Lower leg skin (tissue), 4 donors: ENCODE data around the gene SMTN. TPM values are rescaled to one million over a fixed set of nuclear protein-coding genes. Genes with fewer than 3 reads are reported as not detected.

Source experiments
- DNase-seq, 2 donors: peaks; one replicate each; pipeline ENCODE4 v3.0.0-alpha.2; 2019; ENCODE audit warnings: low spot score in 2 of 2
- H3K4me3 ChIP-seq: fragments of 200-600 bp; sonication (generic); 2 replicates; pipeline ENCODE4 v1.5.1; 2017; ENCODE audit warnings: mild to moderate bottlenecking, low read depth; ENCODE audit not compliant: poor library complexity, severe bottlenecking
- POLR2A ChIP-seq, 2 donors: fragments of 450-650 bp; IDR thresholded peaks; one replicate each; pipeline ENCODE4 v1.6.1; 2016 to 2017; ENCODE audit warnings: antibody characterized with exemption in 2 of 2, mild to moderate bottlenecking in 1 of 2, moderate library complexity in 1 of 2
- WGBS, 2 donors: methylation state at CpG; one replicate each; pipeline ENCODE4 v1.1.5; 2018; 5-methylcytosine and 5-hydroxymethylcytosine counted together
- intact Hi-C: fragments of 100-400 bp; cut with DNase I; formaldehyde crosslinking; loops from one replicate; pipeline ENCODE4 v1.15.0; 2023; ENCODE audit warnings: low total_unique reads
- total RNA-seq, 4 donors: library from RNA; depleted of rRNA; stranded (reverse); fragments of >200 nt; gene quantifications; one replicate each; pipeline ENCODE4 v1.1.0, GENCODE V29; 2016
- TF ChIP-seq, protein P1 (sequence below), 3 donors: fragments of 450-650 bp; IDR thresholded peaks; one replicate each; pipeline ENCODE4 v1.5.1; 2016; ENCODE audit warnings: antibody characterized with exemption in 3 of 3, mild to moderate bottlenecking in 3 of 3, moderate library complexity in 2 of 3

The SMTN gene
- total RNA-seq, 4 donors from 2014 or later = 46.1 to 86.1 (median 62.3) TPM

DNA sequence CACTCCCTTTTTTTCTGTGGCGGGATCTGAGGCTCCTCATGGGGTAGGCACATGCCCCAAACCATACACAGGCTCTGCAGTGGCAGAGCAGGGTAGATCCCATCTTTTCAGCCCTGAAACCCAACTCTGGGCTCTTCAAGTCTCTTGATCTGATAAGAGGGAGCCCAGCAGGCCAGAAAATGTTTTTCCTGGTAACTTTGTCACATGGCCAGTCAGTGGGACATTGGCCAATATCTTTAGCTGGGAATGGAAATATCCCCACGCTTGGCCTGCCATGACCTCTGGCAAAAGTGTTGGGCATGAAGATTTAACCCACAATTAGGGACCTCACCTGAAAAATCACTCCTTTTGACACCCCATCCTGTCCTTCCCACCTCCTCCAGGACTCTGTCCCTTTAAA, 49.8 kb downstream of the SMTN start:
- no peak for DNase-seq
- 79 to 91% methylated on average over 2 of the region's 2 CpGs for WGBS, 2 donors
- no peak overlapping the region for H3K4me3 ChIP-seq
- no peak for TF ChIP-seq POLR2A (IDR thresholded peaks at IDR 0.05)
- TF ChIP-seq, protein P1, sequence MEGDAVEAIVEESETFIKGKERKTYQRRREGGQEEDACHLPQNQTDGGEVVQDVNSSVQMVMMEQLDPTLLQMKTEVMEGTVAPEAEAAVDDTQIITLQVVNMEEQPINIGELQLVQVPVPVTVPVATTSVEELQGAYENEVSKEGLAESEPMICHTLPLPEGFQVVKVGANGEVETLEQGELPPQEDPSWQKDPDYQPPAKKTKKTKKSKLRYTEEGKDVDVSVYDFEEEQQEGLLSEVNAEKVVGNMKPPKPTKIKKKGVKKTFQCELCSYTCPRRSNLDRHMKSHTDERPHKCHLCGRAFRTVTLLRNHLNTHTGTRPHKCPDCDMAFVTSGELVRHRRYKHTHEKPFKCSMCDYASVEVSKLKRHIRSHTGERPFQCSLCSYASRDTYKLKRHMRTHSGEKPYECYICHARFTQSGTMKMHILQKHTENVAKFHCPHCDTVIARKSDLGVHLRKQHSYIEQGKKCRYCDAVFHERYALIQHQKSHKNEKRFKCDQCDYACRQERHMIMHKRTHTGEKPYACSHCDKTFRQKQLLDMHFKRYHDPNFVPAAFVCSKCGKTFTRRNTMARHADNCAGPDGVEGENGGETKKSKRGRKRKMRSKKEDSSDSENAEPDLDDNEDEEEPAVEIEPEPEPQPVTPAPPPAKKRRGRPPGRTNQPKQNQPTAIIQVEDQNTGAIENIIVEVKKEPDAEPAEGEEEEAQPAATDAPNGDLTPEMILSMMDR (IDR thresholded peaks at IDR 0.05) = no peak
- intact Hi-C loops = no loop called here

DNA sequence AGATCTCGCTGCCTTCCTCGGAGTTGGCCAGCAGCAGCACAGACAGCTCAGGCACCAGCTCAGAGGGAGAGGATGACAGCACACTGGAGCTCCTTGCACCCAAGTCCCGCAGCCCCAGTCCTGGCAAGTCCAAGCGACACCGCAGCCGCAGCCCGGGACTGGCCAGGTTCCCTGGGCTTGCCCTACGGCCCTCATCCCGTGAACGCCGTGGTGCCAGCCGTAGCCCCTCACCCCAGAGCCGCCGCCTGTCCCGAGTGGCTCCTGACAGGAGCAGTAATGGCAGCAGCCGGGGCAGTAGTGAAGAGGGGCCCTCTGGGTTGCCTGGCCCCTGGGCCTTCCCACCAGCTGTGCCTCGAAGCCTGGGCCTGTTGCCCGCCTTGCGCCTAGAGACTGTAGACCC, 52.8 kb downstream of the SMTN start:
- intact Hi-C loops = no loop called here

DNA sequence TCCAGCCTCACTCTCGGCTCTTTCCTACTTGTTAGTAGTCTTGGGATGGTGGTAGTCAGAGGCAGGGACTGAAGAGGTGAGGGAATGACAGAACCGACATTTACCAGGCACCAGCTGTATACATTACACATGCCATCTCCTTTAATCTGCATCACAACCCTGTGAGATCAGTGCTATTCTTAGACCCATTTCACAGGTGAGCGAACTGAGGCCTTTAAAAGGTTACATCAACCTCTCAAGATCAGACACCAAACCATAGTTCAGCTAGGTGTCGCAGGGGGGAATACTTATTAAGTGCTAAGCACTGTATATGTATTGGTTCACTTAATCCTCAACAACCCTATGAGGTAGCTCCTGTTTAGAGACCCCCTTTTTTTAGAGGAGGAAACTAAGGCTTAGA, 53.6 kb downstream of the SMTN start:
- 75 to 85% methylated on average over 4 of the region's 4 CpGs for WGBS, 2 donors
- DNase-seq = no peak
- H3K4me3 ChIP-seq = no peak overlapping the region
- TF ChIP-seq, protein P1 (IDR thresholded peaks at IDR 0.05) = no peak
- TF ChIP-seq POLR2A (IDR thresholded peaks at IDR 0.05) = no peak
- intact Hi-C loops = no loop called here

More for the DNA sequence above, 52.8 kb downstream of the SMTN start:
- no peak overlapping the region for H3K4me3 ChIP-seq
- TF ChIP-seq, protein P1 (IDR thresholded peaks at IDR 0.05) = no peak
- TF ChIP-seq POLR2A (IDR thresholded peaks at IDR 0.05) = no peak
- no peak for DNase-seq
- 91 to 92% methylated on average over 13 to 16 of the region's 19 CpGs for WGBS, 2 donors

DNA sequence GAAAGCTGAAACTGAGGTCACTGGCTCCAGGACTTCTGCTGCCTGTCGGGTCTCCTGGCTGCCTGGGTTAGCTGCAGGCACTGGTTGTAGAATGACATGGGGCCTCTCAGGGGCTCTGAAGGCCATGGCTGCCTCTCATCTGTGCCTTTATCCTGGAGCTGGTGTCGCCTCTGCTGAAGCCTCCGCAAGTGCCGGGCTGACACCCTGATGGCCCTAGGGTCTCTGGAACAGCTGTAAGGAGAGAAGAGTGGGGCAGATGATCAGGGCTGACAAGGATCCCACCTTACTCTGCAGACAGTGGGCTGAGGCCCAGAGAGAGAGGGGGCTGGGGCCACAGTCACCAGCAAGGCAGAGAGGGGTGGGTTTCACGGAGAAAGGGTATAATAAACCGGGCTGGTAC, 54.6 kb downstream of the SMTN start:
- TF ChIP-seq, protein P1 (IDR thresholded peaks at IDR 0.05) = no peak
- no peak for TF ChIP-seq POLR2A (IDR thresholded peaks at IDR 0.05)
- intact Hi-C loops = no loop called here
- 92 to 93% methylated on average over 5 to 6 of the region's 6 CpGs for WGBS, 2 donors
- no peak overlapping the region for H3K4me3 ChIP-seq
- no peak for DNase-seq

DNA sequence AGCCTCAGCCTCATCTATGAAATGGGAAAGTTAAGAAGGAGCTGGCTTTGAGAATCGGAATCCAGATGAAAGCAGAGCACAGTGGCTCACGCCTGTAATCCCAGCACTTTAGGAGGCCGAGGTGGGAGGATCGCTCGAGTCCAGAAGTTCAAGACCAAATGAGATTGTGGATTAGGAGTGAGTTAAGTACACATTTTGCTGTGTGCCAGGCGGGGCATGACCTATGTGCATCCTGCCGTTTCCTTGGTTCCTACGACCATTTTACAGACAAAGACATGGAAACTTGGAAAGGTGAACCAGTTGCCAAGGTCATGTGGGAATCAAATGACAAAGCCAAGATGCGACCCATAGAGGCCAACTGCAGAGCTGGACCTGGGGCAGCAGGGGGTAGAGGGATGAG, 55.0 kb downstream of the SMTN start:
- no peak for DNase-seq
- intact Hi-C loops = no loop called here
- TF ChIP-seq, protein P1 (IDR thresholded peaks at IDR 0.05) = no peak
- TF ChIP-seq POLR2A (IDR thresholded peaks at IDR 0.05) = no peak
- H3K4me3 ChIP-seq = no peak overlapping the region
- 83 to 91% methylated on average over 9 of the region's 9 CpGs for WGBS, 2 donors

DNA sequence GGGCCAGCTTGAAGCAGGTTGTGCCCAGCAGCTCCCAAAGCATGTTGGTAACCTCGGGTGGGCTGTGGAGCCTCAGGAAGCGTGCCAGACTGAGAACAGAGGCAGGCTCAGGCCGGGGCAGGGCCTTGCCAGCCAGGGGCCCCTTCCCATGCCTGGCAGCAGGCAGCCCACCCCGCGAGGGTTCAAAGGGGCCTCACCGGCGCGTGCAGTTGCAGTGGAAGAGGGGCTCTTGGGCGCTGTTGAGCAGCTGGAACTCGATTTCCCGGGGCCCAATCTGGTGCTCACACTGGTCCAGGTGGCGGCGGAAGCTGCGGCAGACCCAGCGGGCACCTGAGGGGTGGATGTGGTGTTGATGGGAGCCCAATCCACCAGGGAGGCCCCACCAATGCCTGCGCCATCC, 55.6 kb downstream of the SMTN start:
- TF ChIP-seq POLR2A (IDR thresholded peaks at IDR 0.05) = no peak
- TF ChIP-seq, protein P1 (IDR thresholded peaks at IDR 0.05) = no peak
- no peak for DNase-seq
- no peak overlapping the region for H3K4me3 ChIP-seq
- intact Hi-C loops = no loop called here
- 91 to 94% methylated on average over 14 to 16 of the region's 16 CpGs for WGBS, 2 donors
